SK-N-MC (cell line): ENCODE results near the gene SWT1.

ENCODE experiments used
- DNase-seq: peaks from one replicate; pipeline ENCODE4 v3.0.0-alpha.2; 2011; ENCODE audit warnings: low read depth, low spot score
- H3K27ac ChIP-seq: fragments of 200-600 bp; sonication (generic); 2 replicates; pipeline ENCODE4 v1.5.1; 2016; ENCODE audit warnings: mixed run types
- H3K36me3 ChIP-seq: fragments of 200-600 bp; sonication (generic); 2 replicates; pipeline ENCODE4 v1.6.1; 2017; ENCODE audit warnings: antibody characterized with exemption, low read length, mixed read lengths; ENCODE audit not compliant: insufficient read depth
- H3K4me3 ChIP-seq: fragments of 200-600 bp; sonication (generic); 2 replicates; pipeline ENCODE4 v1.5.1; 2016
- H3K9ac ChIP-seq: fragments of 200-600 bp; sonication (generic); 2 replicates; pipeline ENCODE4 v1.8.0; 2017; ENCODE audit warnings: mixed run types, mixed read lengths; ENCODE audit not compliant: insufficient read length
- H3K9me3 ChIP-seq: fragments of 200-600 bp; sonication (generic); 2 replicates; pipeline ENCODE4 v1.6.1; 2017; ENCODE audit warnings: low read depth, mild to moderate bottlenecking, antibody characterized with exemption, low read length, moderate library complexity, mixed read lengths
- EZH2 ChIP-seq: fragments of 200-600 bp; sonication (generic); IDR thresholded peaks from one replicate; pipeline ENCODE4 v1.6.1; 2017; ENCODE audit warnings: antibody characterized with exemption
- FOXP2 ChIP-seq: optimal IDR thresholded peaks from 2 replicates; pipeline ENCODE3; 2011; ENCODE audit warnings: mild to moderate bottlenecking, moderate library complexity; ENCODE audit not compliant: insufficient read depth; ENCODE audit errors: extremely low read length, control extremely low read depth
- POLR2AphosphoS5 ChIP-seq: IDR thresholded peaks from 2 replicates; pipeline ENCODE4 v1.6.1; 2012; ENCODE audit warnings: mild to moderate bottlenecking, low read depth, low read length, borderline replicate concordance

SWT1 gene

GRCh38 chr1:185268352-185268751 is 111.4 kb downstream of the SWT1 start:
- no peak for TF ChIP-seq FOXP2
- TF ChIP-seq EZH2: no peak
- TF ChIP-seq POLR2AphosphoS5: no peak
- no peak overlapping the region for H3K9ac ChIP-seq
- DNase-seq: no peak
- no peak overlapping the region for H3K4me3 ChIP-seq
- no peak overlapping the region for H3K27ac ChIP-seq
- no peaks in the 10 kb centered on the region for H3K9me3 ChIP-seq
- no peaks in the 10 kb centered on the region for H3K36me3 ChIP-seq

GRCh38 chr1:185271921-185272320 is 115.0 kb downstream of the SWT1 start:
- H3K36me3 ChIP-seq: no peaks in the 10 kb centered on the region
- TF ChIP-seq POLR2AphosphoS5 (no peak), EZH2 (no peak), FOXP2 (no peak)
- no peak overlapping the region for H3K9ac ChIP-seq
- no peak overlapping the region for H3K27ac ChIP-seq
- DNase-seq: no peak
- H3K9me3 ChIP-seq: no peaks in the 10 kb centered on the region
- no peak overlapping the region for H3K4me3 ChIP-seq

- no peaks in the 10 kb centered on the region; the same call in 1 of the 2 replicates for H3K9me3 ChIP-seq
- DNase-seq: no peak
- no peak overlapping the region for H3K4me3 ChIP-seq
- H3K9ac ChIP-seq: no peak overlapping the region
- TF ChIP-seq EZH2 (no peak), POLR2AphosphoS5 (no peak), FOXP2 (no peak)
- no peaks in the 10 kb centered on the region for H3K36me3 ChIP-seq
- no peak overlapping the region for H3K27ac ChIP-seq
Measured at GRCh38 chr1:185279571-185279970, 122.6 kb downstream of the SWT1 start.

GRCh38 chr1:185280589-185280988 is 123.6 kb downstream of the SWT1 start:
- H3K4me3 ChIP-seq: no peak overlapping the region
- no peaks in the 10 kb centered on the region for H3K36me3 ChIP-seq
- no peak for DNase-seq

GRCh38 chr1:185281245-185281644 is 124.3 kb downstream of the SWT1 start:
- no peak for TF ChIP-seq POLR2AphosphoS5
- no peak for TF ChIP-seq FOXP2
- TF ChIP-seq EZH2: no peak
- DNase-seq: no peak

More at GRCh38 chr1:185280589-185280988, 123.6 kb downstream of the SWT1 start:
- TF ChIP-seq POLR2AphosphoS5 (no peak), FOXP2 (no peak), EZH2 (no peak)
- H3K27ac ChIP-seq: no peak overlapping the region
- H3K9ac ChIP-seq: no peak overlapping the region
- H3K9me3 ChIP-seq: no peaks in the 10 kb centered on the region; the same call in 1 of the 2 replicates

GRCh38 chr1:185284116-185284515 is 127.1 kb downstream of the SWT1 start:
- H3K4me3 ChIP-seq: no peak overlapping the region
- H3K36me3 ChIP-seq: no peaks in the 10 kb centered on the region
- peak overlapping the region; percentile 33; the same call in 1 of the 2 replicates for H3K27ac ChIP-seq
- TF ChIP-seq POLR2AphosphoS5 (no peak), FOXP2 (no peak), EZH2 (no peak)
- H3K9ac ChIP-seq: no peak overlapping the region
- no peaks in the 10 kb centered on the region for H3K9me3 ChIP-seq
- no peak for DNase-seq

More at GRCh38 chr1:185281245-185281644, 124.3 kb downstream of the SWT1 start:
- no peak overlapping the region for H3K9ac ChIP-seq
- no peaks in the 10 kb centered on the region; the same call in 1 of the 2 replicates for H3K9me3 ChIP-seq
- no peak overlapping the region for H3K27ac ChIP-seq
- no peaks in the 10 kb centered on the region for H3K36me3 ChIP-seq
- H3K4me3 ChIP-seq: no peak overlapping the region

- Histone ChIP-seq H3K9me3 (no peaks in the 10 kb centered on the region), H3K36me3 (no peaks in the 10 kb centered on the region), H3K27ac (peak overlapping the region; percentile 33; the same call in 1 of the 2 replicates), H3K9ac (no peak overlapping the region), H3K4me3 (no peak overlapping the region)
- DNase-seq: no peak
- TF ChIP-seq EZH2: no peak
- TF ChIP-seq POLR2AphosphoS5: no peak; the same call in 1 of the 2 replicates
- TF ChIP-seq FOXP2: no peak
Measured at GRCh38 chr1:185284533-185285276, 127.7 kb downstream of the SWT1 start.

GRCh38 chr1:185287451-185287850 is 130.5 kb downstream of the SWT1 start:
- no peaks in the 10 kb centered on the region for H3K36me3 ChIP-seq
- H3K27ac ChIP-seq: no peak overlapping the region
- DNase-seq: no peak
- H3K9ac ChIP-seq: no peak overlapping the region
- H3K4me3 ChIP-seq: no peak overlapping the region
- TF ChIP-seq FOXP2 (no peak), EZH2 (no peak), POLR2AphosphoS5 (no peak)
- H3K9me3 ChIP-seq: no peaks in the 10 kb centered on the region

- no peak for DNase-seq
- no peak for TF ChIP-seq FOXP2
- TF ChIP-seq POLR2AphosphoS5: no peak
- no peak for TF ChIP-seq EZH2
- no peaks in the 10 kb centered on the region for H3K9me3 ChIP-seq
- H3K4me3 ChIP-seq: no peak overlapping the region
- H3K27ac ChIP-seq: no peak overlapping the region
- no peaks in the 10 kb centered on the region for H3K36me3 ChIP-seq
- no peak overlapping the region for H3K9ac ChIP-seq
Measured at GRCh38 chr1:185288435-185288834, 131.5 kb downstream of the SWT1 start.
